HG03571 (cell line): Measurements from ENCODE around the gene CSF2RB.

ENCODE experiments used
- ATAC-seq: cut with Tn5 transposase; IDR thresholded peaks from one replicate; pipeline ENCODE4 v1.9.1; 2021; ENCODE audit not compliant: unreplicated experiment

CSF2RB gene

DNA sequence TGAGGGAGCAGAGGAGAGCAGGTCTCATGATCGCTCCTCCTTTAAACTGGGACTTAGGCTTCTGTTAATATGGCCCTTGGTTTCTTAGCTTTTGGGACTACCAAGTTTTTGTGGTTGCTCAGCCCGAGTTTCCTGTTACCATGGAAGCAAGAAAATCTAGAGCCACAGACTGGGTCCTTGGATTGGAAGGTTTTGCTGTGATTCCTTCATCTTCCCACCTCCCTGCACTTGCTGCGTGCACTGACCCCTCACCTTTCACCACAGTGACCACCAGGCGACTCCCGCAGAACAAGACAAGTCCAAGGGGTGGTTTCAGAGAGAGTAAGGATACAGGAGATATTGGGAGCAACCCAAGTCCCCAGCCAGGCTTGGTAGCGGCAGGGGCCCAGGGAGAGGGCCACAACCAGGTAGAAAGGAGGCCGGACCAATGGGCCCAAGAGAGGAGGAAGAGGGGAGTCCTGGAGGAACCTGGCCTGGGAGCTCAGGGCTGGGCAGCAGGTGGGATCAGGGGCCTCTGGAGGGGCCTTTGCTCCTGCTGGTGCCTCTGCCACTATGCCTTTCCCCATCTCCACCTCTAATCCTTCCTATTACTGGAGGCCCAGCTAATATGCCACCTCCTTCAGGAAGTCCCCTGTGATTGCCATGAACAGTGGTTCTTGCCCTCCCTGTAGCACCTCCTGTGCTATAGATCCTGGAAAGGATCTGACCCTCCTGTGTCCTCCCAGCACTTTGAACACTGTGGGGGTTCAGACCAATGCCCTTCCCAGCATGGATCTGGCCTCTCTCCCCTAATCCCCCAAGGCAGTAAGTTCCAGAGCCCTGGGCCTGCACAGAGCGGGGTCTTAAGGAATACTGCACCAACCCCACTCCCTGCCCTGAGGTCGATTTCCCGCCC is 21.2 kb downstream of the CSF2RB start:
- no peak for ATAC-seq

- ATAC-seq: no peak
Observed at GRCh38 chr22:36935313-36935610, 21.8 kb downstream of the CSF2RB start.

DNA sequence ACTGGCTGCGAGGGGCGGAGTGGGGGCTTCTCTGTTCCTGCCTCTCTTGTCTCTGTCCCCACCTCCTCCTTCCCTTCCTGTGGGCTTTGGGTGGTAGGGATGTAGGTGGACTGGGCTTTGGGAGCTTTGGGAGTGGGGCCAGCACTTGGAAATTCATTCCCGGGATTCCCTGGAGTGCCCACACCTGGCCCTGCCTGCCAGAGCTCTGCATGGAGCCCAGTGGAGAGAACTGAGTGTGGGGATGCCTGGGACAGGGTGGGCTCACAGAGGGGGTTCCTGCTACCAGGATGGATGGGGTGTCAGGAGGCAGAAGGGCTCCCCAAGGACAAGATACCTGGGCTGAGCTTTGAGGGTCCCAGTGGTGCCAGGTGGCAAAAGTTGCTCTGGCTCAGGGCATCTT is 22.3 kb downstream of the CSF2RB start:
- no peak for ATAC-seq

DNA sequence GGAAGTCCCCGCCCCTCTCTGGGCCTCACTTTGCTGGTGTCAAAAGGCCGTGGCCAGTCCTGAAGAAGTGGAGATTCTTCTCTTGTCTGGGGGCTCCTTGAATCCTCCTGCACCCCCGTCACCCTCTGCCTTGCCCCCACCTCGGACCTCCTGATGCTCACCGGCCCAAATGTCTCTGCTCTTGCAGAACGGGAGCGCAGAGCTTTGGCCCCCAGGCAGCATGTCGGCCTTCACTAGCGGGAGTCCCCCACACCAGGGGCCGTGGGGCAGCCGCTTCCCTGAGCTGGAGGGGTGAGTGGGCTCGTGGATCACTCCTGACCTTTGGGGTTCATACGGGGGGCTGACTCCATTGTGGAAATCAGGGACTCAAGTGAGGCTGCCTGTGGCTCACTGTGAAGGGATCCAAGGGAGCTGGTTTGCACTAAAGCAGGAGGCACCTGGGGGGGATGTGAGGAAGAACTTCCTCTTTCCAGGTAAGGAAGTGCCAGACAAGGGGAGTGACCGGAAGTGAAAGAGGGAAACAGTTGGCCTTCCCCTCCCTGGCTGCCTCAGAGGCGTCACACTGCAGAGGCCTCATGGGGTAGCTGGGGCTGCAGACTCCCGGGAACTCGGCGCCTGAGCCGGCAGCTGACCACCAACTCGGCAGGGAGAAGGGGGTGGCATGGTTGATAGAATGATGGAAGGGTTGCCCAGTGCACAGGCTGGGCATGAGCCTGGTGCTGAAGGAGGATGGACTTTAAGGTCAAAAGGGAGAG is 23.1 kb downstream of the CSF2RB start:
- ATAC-seq: no peak

GRCh38 chr22:36937319-36938027 is 24.0 kb downstream of the CSF2RB start:
- no peak for ATAC-seq

- no peak for ATAC-seq
Observed at GRCh38 chr22:36938028-36938425, 24.6 kb downstream of the CSF2RB start.

DNA sequence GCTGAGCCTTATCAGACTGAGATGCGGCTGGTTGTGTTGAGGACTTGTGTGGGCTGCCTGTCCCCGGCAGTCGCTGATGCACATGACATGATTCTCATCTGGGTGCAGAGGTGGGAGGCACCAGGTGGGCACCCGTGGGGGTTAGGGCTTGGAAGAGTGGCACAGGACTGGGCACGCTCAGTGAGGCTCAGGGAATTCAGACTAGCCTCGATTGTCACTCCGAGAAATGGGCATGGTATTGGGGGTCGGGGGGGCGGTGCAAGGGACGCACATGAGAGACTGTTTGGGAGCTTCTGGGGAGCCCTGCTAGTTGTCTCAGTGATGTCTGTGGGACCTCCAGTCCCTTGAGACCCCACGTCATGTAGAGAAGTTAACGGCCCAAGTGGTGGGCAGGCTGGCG is 25.5 kb downstream of the CSF2RB start:
- ATAC-seq: no peak

DNA sequence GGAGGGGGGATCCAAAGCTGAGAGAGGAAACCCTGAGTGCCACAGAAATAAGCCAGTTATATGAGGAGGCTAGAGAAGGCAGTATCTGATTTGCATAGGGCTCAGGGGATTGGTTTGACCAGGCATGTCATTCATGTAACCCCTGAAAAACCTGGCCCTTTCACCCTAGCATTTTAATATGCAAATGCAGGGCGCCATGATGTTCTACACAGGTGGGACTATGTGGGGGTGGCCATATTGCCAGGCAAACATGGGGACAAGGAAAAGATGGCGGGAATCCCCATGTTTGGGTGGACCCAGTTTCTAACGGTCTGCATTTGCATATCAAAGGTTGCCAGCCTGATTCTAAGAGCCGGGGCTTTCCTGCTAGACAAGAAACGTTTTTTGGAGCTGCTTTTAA is 27.2 kb downstream of the CSF2RB start:
- ATAC-seq: no peak

DNA sequence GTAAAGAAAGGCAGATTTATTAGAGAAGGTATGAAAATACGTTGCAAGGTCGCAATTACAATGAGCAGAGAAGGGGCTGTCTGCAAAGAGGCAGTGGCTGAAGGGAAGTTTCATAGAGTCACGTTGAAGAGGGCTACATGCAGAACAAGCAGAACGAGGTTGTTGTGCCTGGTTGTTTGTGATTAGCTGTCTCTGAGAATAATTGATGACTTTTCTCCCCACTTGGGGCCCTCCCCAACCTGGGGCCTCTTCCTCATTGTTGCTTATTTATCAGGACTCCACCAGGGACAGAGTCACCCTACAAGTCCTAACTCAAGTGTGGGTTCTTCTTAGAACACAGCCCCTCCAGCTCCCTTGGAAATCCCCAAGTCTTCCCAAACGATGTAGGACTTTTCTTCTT is 29.1 kb downstream of the CSF2RB start:
- no peak for ATAC-seq

- no peak for ATAC-seq
Observed at GRCh38 chr22:36946421-36947158, 33.2 kb downstream of the CSF2RB start.

GRCh38 chr22:36948273-36949225 is 35.1 kb downstream of the CSF2RB start:
- no peak for ATAC-seq

GRCh38 chr22:36950797-36951590 is 37.6 kb downstream of the CSF2RB start:
- ATAC-seq: no peak

DNA sequence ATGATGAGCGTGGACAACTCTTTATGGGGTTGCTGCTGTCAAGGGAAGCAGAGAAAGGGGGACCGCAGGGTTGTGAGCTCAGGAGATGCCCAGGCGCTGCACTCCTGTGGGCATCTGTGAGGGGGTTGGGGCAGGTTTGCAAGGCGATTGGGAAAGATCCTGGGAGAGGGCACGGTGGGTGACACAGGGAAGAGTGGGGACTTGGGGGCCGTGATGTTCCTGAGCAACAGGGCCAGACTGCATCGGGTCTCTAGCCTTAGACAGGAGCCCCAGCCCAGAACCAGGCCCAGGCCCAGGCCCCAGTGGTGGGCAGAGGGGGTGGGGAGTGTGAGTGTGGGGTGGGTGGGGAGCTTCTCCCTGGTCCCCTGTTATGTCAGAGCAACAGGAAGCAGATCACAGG is 38.3 kb downstream of the CSF2RB start:
- ATAC-seq: no peak

DNA sequence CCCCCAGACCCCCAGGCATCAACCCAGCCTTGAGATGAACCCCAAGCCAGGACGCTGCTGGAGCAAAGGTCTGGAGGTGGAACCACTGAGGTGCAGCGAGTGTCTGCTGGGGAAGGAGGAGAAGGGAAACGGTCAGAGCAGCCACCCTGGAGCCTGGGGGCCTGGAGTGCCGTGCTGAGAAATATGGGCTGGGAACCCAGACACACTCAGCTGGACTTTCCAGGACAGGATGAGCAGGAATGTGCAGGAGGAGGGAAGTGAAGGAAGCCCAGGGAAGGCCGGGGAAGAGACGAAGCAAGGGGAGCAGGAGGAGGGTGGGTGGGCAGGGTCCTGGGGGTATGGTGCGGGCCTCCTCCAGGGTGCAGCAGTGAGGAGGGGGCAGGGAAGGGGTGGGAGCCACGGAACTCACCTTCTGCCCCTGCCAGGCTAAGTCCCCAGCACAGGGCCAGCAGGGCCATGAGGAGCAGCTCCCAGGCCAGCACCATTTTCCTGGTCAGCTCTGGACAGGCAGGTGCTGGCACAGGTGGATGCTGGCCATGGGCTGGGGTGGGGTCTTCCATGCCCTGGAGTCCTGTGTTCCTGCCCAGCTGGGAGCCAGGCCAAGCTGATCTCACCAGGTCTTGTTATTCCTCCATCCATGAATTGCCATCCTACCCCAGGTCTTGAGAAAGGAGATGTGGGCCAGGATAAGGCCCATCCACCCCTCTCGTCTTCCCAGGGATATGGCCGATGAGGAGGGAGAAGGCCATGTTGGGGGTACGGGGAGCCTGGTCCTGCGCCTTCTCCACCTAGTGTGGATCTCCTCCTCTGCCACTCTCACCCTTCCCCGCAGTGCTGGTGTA is 40.0 kb downstream of the CSF2RB start:
- ATAC-seq: no peak

- no peak for ATAC-seq
Observed at GRCh38 chr22:36954251-36955014, 41.0 kb downstream of the CSF2RB start.

GRCh38 chr22:36955691-36956090 is 42.3 kb downstream of the CSF2RB start:
- no peak for ATAC-seq

- no peak for ATAC-seq
Observed at GRCh38 chr22:36958366-36958765, 44.9 kb downstream of the CSF2RB start.

- ATAC-seq: no peak
Observed at GRCh38 chr22:36961626-36962025, 48.2 kb downstream of the CSF2RB start.
